ENCODE measurements around the gene CLIP2.
"Not testable (repeated sequence)": the region's sequence is repeated elsewhere in the genome, so short reads cannot be mapped to it uniquely, and the experiment has no call there.

Gene CLIP2

GRCh38 chr7:74332373-74333176 is 43.4 kb downstream of the CLIP2 start:
- no peak for DNase-seq (ENCODE audit: low spot score)

- no peak for DNase-seq (ENCODE audit: low spot score)
Measured at GRCh38 chr7:74334030-74334429, 44.8 kb downstream of the CLIP2 start.

- no peak for DNase-seq (ENCODE audit: low spot score)
Measured at GRCh38 chr7:74337926-74338325, 48.7 kb downstream of the CLIP2 start.

- no peak for DNase-seq (ENCODE audit: low spot score)
Measured at GRCh38 chr7:74338366-74339108, 49.3 kb downstream of the CLIP2 start.

GRCh38 chr7:74339648-74340047 is 50.4 kb downstream of the CLIP2 start:
- DNase-seq (ENCODE audit: low spot score) = not testable (repeated sequence)

GRCh38 chr7:74343281-74344131 is 54.3 kb downstream of the CLIP2 start:
- peak; percentile 19 for DNase-seq (ENCODE audit: low spot score)

- DNase-seq (ENCODE audit: low spot score) = no peak
Measured at GRCh38 chr7:74344132-74344496, 54.9 kb downstream of the CLIP2 start.

- no peak for DNase-seq (ENCODE audit: low spot score)
Measured at GRCh38 chr7:74344786-74345185, 55.6 kb downstream of the CLIP2 start.

GRCh38 chr7:74345970-74346369 is 56.8 kb downstream of the CLIP2 start:
- no peak for DNase-seq (ENCODE audit: low spot score)

- no peak for DNase-seq (ENCODE audit: low spot score)
Measured at GRCh38 chr7:74349621-74350020, 60.4 kb downstream of the CLIP2 start.

- DNase-seq (ENCODE audit: low spot score) = no peak
Measured at GRCh38 chr7:74350751-74351150, 61.5 kb downstream of the CLIP2 start.

GRCh38 chr7:74351836-74352235 is 62.6 kb downstream of the CLIP2 start:
- no peak for DNase-seq (ENCODE audit: low spot score)

- DNase-seq (ENCODE audit: low spot score) = not testable (repeated sequence)
Measured at GRCh38 chr7:74352551-74353138, 63.4 kb downstream of the CLIP2 start.

GRCh38 chr7:74354009-74354408 is 64.8 kb downstream of the CLIP2 start:
- no peak for DNase-seq (ENCODE audit: low spot score)

- no peak for DNase-seq (ENCODE audit: low spot score)
Measured at GRCh38 chr7:74355091-74355490, 65.9 kb downstream of the CLIP2 start.

GRCh38 chr7:74356589-74357315 is 67.5 kb downstream of the CLIP2 start:
- no peak for DNase-seq (ENCODE audit: low spot score)

- DNase-seq (ENCODE audit: low spot score) = no peak
Measured at GRCh38 chr7:74360008-74360407, 70.8 kb downstream of the CLIP2 start.

GRCh38 chr7:74362266-74362665 is 73.1 kb downstream of the CLIP2 start:
- DNase-seq (ENCODE audit: low spot score) = no peak

- no peak for DNase-seq (ENCODE audit: low spot score)
Measured at GRCh38 chr7:74364061-74364460, 74.9 kb downstream of the CLIP2 start.

GRCh38 chr7:74365322-74366022 is 76.3 kb downstream of the CLIP2 start:
- no peak for DNase-seq (ENCODE audit: low spot score)
